OCI-LY3 (cell line): ENCODE results near the gene FMOD.
A peak's percentile ranks its signal among the peaks of the same experiment; 100 is the strongest.

ENCODE experiments used
- H2AFZ ChIP-seq: fragments of 200-600, 300-600 bp; shearing (Covaris generic); 2 replicates; pipeline ENCODE4 v1.6.0; 2014; ENCODE audit warnings: antibody characterized with exemption, low read depth, low read length
- H3K27ac ChIP-seq: fragments of 200-600, 300-600 bp; sonication (generic); 2 replicates; pipeline ENCODE4 v1.5.1; 2014; ENCODE audit warnings: mild to moderate bottlenecking, low read length, moderate library complexity, mixed read lengths
- H3K27me3 ChIP-seq: fragments of 200-600, 300-600 bp; sonication (generic); 2 replicates; pipeline ENCODE4 v1.6.1; 2014; ENCODE audit warnings: low read depth, low read length, mixed read lengths
- H3K36me3 ChIP-seq: fragments of 200-600, 300-600 bp; sonication (generic); replicated peaks from 2 replicates; pipeline ENCODE3; 2014; ENCODE audit warnings: low read depth, low read length, mixed read lengths
- H3K4me1 ChIP-seq: fragments of 300-600, 200-600 bp; sonication (generic); 2 replicates; pipeline ENCODE4 v1.6.1; 2014; ENCODE audit warnings: low read length, mixed read lengths
- H3K4me2 ChIP-seq: fragments of 200-600, 300-600 bp; sonication (generic); 2 replicates; pipeline ENCODE4 v1.6.1; 2014; ENCODE audit warnings: low read length, mixed read lengths
- H3K4me3 ChIP-seq: fragments of 300-600, 200-600 bp; sonication (generic); 2 replicates; pipeline ENCODE4 v1.5.1; 2014; ENCODE audit warnings: antibody characterized with exemption, mild to moderate bottlenecking, low read length, moderate library complexity
- H3K79me2 ChIP-seq: fragments of 300-600, 200-600 bp; shearing (Covaris generic); 2 replicates; pipeline ENCODE4 v1.6.1; 2014; ENCODE audit warnings: mild to moderate bottlenecking, low read length, mixed read lengths
- H3K9ac ChIP-seq: fragments of 300-600, 200-600 bp; shearing (Covaris generic); 2 replicates; pipeline ENCODE4 v1.6.0; 2014; ENCODE audit warnings: mild to moderate bottlenecking, low read length, moderate library complexity
- H3K9me3 ChIP-seq: fragments of 200-600, 300-600 bp; shearing (Covaris generic); 2 replicates; pipeline ENCODE4 v1.6.1; 2014; ENCODE audit warnings: low read length, mixed read lengths; ENCODE audit not compliant: insufficient read depth
- H4K20me1 ChIP-seq: fragments of 200-600, 300-600 bp; sonication (generic); 2 replicates; pipeline ENCODE4 v1.6.1; 2016; ENCODE audit warnings: low read length, mixed read lengths; ENCODE audit not compliant: insufficient read depth
- CTCF ChIP-seq: fragments of 200-600, 300-600 bp; sonication (generic); IDR thresholded peaks from 2 replicates; pipeline ENCODE4 v1.5.1; 2014; ENCODE audit warnings: antibody characterized with exemption, low read length, low read depth
- EZH2phosphoT487 ChIP-seq: fragments of 200-600 bp; shearing (Covaris generic); IDR thresholded peaks from 2 replicates; pipeline ENCODE4 v1.6.1; 2018; ENCODE audit warnings: antibody characterized with exemption, mixed run types, low read depth

Gene FMOD

GRCh38 chr1:203361945-203362719 lies 11.2 kb upstream of the FMOD start:
- no peaks in the 10 kb centered on the region for H3K9me3 ChIP-seq
- peak overlapping the region; percentile 92 for H2AFZ ChIP-seq
- peak overlapping the region; percentile 26 for H3K4me3 ChIP-seq
- H3K79me2 ChIP-seq: no peaks in the 10 kb centered on the region
- H4K20me1 ChIP-seq: no peaks in the 10 kb centered on the region
- TF ChIP-seq CTCF (peak; percentile 32), EZH2phosphoT487 (no peak)
- peak overlapping the region; percentile 70 for H3K4me2 ChIP-seq
- peak overlapping the region; percentile 14 for H3K27ac ChIP-seq
- 0 out of 2 replicates have a peak, but pooled peaks cover 4% of the 10 kb centered on the region for H3K27me3 ChIP-seq
- H3K9ac ChIP-seq: peak overlapping the region; percentile 43; the same call in 1 of the 2 replicates
- no peaks in the 10 kb centered on the region for H3K36me3 ChIP-seq
- H3K4me1 ChIP-seq: peaks cover 23% of the 10 kb centered on the region

DNA sequence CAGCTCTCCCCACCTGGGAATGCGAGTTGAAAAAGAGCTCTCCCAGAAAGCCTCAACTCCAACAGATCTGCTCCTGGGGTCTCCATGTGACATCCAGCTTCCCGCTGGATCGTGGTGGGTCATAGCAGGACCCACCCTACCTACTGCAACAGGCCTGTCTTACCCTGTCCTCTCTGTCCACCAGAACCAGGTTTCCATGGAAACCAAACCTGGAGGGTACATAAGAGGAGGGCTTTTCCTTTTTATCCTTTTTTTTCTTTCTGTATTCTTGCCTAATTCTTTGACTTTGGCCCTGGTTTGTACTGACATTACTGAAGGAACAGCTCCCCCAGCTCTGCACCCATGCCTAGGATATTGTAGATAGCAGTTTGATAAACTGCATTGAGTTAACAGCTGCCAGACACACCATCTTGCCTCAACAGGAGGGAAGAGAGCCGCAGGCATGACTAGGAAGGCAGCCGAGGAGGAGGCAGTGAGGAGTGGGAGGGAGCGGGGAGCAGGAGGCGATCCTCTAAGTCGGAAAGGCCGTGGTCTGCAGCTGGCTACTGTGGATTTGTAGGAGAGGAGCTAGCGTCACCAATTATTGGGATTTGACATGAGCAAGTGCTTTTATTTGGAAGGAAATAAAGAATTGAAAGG lies 9.7 kb upstream of the FMOD start:
- Histone ChIP-seq H3K9me3 (peaks cover 7% of the 10 kb centered on the region; the same call in 1 of the 2 replicates), H3K27me3 (peaks cover 6% of the 10 kb centered on the region; the same call in 1 of the 2 replicates), H3K4me2 (no peak overlapping the region), H3K36me3 (peaks cover 3% of the 10 kb centered on the region), H4K20me1 (no peaks in the 10 kb centered on the region), H2AFZ (no peak overlapping the region), H3K9ac (no peak overlapping the region), H3K27ac (no peak overlapping the region), H3K4me1 (peaks cover 20% of the 10 kb centered on the region), H3K79me2 (no peaks in the 10 kb centered on the region), H3K4me3 (no peak overlapping the region)
- TF ChIP-seq CTCF (no peak), EZH2phosphoT487 (no peak)

GRCh38 chr1:203359010-203359571 lies 8.2 kb upstream of the FMOD start:
- Histone ChIP-seq H3K4me3 (no peak overlapping the region), H3K36me3 (peaks cover 3% of the 10 kb centered on the region), H4K20me1 (no peaks in the 10 kb centered on the region), H3K27ac (no peak overlapping the region), H3K27me3 (peaks cover 6% of the 10 kb centered on the region; the same call in 1 of the 2 replicates), H3K9ac (no peak overlapping the region), H3K4me1 (peaks cover 20% of the 10 kb centered on the region), H3K79me2 (no peaks in the 10 kb centered on the region), H3K9me3 (peaks cover 7% of the 10 kb centered on the region; the same call in 1 of the 2 replicates), H2AFZ (no peak overlapping the region), H3K4me2 (no peak overlapping the region)
- TF ChIP-seq CTCF (no peak), EZH2phosphoT487 (no peak)

GRCh38 chr1:203354246-203354645 lies 3.3 kb upstream of the FMOD start:
- H3K27ac ChIP-seq: no peak overlapping the region

More at GRCh38 chr1:203354246-203354645, 3.3 kb upstream of the FMOD start:
- Histone ChIP-seq H3K4me3 (no peak overlapping the region), H3K4me1 (peaks cover 6% of the 10 kb centered on the region; the same call in 1 of the 2 replicates), H3K36me3 (peaks cover 3% of the 10 kb centered on the region), H3K79me2 (no peaks in the 10 kb centered on the region), H3K27me3 (peaks cover 10% of the 10 kb centered on the region; the same call in 1 of the 2 replicates), H3K4me2 (no peak overlapping the region), H2AFZ (no peak overlapping the region), H4K20me1 (no peaks in the 10 kb centered on the region), H3K9ac (no peak overlapping the region), H3K9me3 (peaks cover 7% of the 10 kb centered on the region; the same call in 1 of the 2 replicates)
- TF ChIP-seq CTCF: no peak
- TF ChIP-seq EZH2phosphoT487: no peak
